Mesendoderm (in vitro differentiated cells): ENCODE data around the gene CMC2.

Source experiments
- DNase-seq: peaks from one replicate; pipeline ENCODE4 v3.0.0; 2013
- H2AK5ac ChIP-seq: 2 replicates; pipeline ENCODE4 v1.6.1; 2013; ENCODE audit warnings: low read length, inconsistent platforms
- H2BK120ac ChIP-seq: 2 replicates; pipeline ENCODE4 v1.6.1; 2013; ENCODE audit warnings: low read depth, mild to moderate bottlenecking, low read length, moderate library complexity, mixed read lengths
- H2BK15ac ChIP-seq: replicated peaks from 2 replicates; pipeline ENCODE4 v1.6.1; 2013; ENCODE audit warnings: low read depth, mild to moderate bottlenecking, moderate library complexity
- H2BK5ac ChIP-seq: 2 replicates; pipeline ENCODE4 v1.6.1; 2013; ENCODE audit warnings: low read length, inconsistent platforms
- H3K18ac ChIP-seq: 2 replicates; pipeline ENCODE4 v1.6.1; 2013; ENCODE audit warnings: mild to moderate bottlenecking, low read length, mixed read lengths
- H3K23ac ChIP-seq: one replicate; pipeline ENCODE4 v1.6.1; 2013; ENCODE audit warnings: low read length
- H3K27ac ChIP-seq: 2 replicates; pipeline ENCODE4 v1.5.1; 2013; ENCODE audit warnings: low read depth, mild to moderate bottlenecking, inconsistent platforms, low read length, moderate library complexity
- H3K27me3 ChIP-seq: 2 replicates; pipeline ENCODE4 v1.6.1; 2013; ENCODE audit warnings: low read length, control low read depth, mild to moderate bottlenecking, inconsistent platforms; ENCODE audit not compliant: insufficient read depth, poor library complexity
- H3K36me3 ChIP-seq: 2 replicates; pipeline ENCODE4 v1.6.1; 2013; ENCODE audit warnings: low read length, inconsistent platforms; ENCODE audit not compliant: control insufficient read depth, insufficient read depth
- H3K4ac ChIP-seq: one replicate; pipeline ENCODE4 v1.6.1; 2013; ENCODE audit warnings: low read depth, mild to moderate bottlenecking, low read length, moderate library complexity
- H3K4me1 ChIP-seq: 2 replicates; pipeline ENCODE4 v1.6.1; 2013; ENCODE audit warnings: low read depth, low read length, inconsistent platforms; ENCODE audit not compliant: control insufficient read depth
- H3K4me2 ChIP-seq: 2 replicates; pipeline ENCODE4 v1.6.1; 2013; ENCODE audit warnings: low read length
- H3K4me3 ChIP-seq: 2 replicates; pipeline ENCODE4 v1.5.1; 2013; ENCODE audit warnings: mild to moderate bottlenecking, low read length
- H3K56ac ChIP-seq: one replicate; pipeline ENCODE4 v1.6.1; 2013; ENCODE audit warnings: low read length
- H3K79me1 ChIP-seq: 2 replicates; pipeline ENCODE4 v1.6.1; 2013; ENCODE audit warnings: low read length, inconsistent platforms
- H3K79me2 ChIP-seq: 2 replicates; pipeline ENCODE4 v1.6.1; 2013; ENCODE audit warnings: mild to moderate bottlenecking, low read length; ENCODE audit not compliant: control insufficient read depth, insufficient read depth
- H3K9ac ChIP-seq: 2 replicates; pipeline ENCODE4 v1.6.1; 2013; ENCODE audit warnings: low read length, inconsistent platforms
- H4K5ac ChIP-seq: one replicate; pipeline ENCODE4 v1.6.1; 2013; ENCODE audit warnings: low read length
- H4K8ac ChIP-seq: one replicate; pipeline ENCODE4 v1.6.1; 2013; ENCODE audit warnings: low read depth, mild to moderate bottlenecking, control low read depth, low read length, moderate library complexity
- WGBS: extraction: QIAGEN DNeasy Blood & Tissue Kit; methylation state at CpG from one replicate; pipeline ENCODE4 v1.1.7; 2013; ENCODE audit warnings: low lambda C conversion rate, missing lambda C conversion rate; ENCODE audit not compliant: insufficient coverage; ENCODE audit errors: extremely low coverage; 5-methylcytosine and 5-hydroxymethylcytosine counted together

CMC2 gene

GRCh38 chr16:80993307-80993706, 13.4 kb downstream of the CMC2 start:
- Histone ChIP-seq H3K27ac (no peak overlapping the region), H3K56ac (no peak overlapping the region), H2BK15ac (no peak overlapping the region), H3K9ac (no peak overlapping the region), H3K4me1 (no peaks in the 10 kb centered on the region), H3K18ac (no peak overlapping the region), H2AK5ac (no peak overlapping the region), H3K4me2 (no peak overlapping the region), H3K4me3 (no peak overlapping the region), H3K4ac (no peak overlapping the region), H3K27me3 (no peaks in the 10 kb centered on the region), H3K23ac (no peak overlapping the region), H2BK5ac (no peak overlapping the region), H3K79me1 (peaks cover 4% of the 10 kb centered on the region), H4K8ac (no peak overlapping the region), H2BK120ac (no peak overlapping the region), H4K5ac (no peak overlapping the region), H3K36me3 (no peaks in the 10 kb centered on the region), H3K79me2 (peaks cover 12% of the 10 kb centered on the region)
- peak; percentile 75 for DNase-seq
- no CpG with 5 or more reads among the region's 6 CpGs for WGBS

- Histone ChIP-seq H3K18ac (no peak overlapping the region), H2BK5ac (no peak overlapping the region), H4K8ac (no peak overlapping the region), H3K4me1 (no peaks in the 10 kb centered on the region), H2BK120ac (no peak overlapping the region), H3K23ac (no peak overlapping the region), H3K79me2 (peaks cover 9% of the 10 kb centered on the region), H3K56ac (no peak overlapping the region), H3K79me1 (peaks cover 4% of the 10 kb centered on the region), H3K4ac (no peak overlapping the region), H3K36me3 (no peaks in the 10 kb centered on the region), H2AK5ac (no peak overlapping the region), H2BK15ac (no peak overlapping the region), H3K4me2 (no peak overlapping the region), H3K4me3 (no peak overlapping the region), H3K27ac (no peak overlapping the region), H4K5ac (no peak overlapping the region), H3K9ac (no peak overlapping the region), H3K27me3 (no peaks in the 10 kb centered on the region)
- no CpG with 5 or more reads among the region's 3 CpGs for WGBS
- no peak for DNase-seq
These were observed 13.9 kb downstream of the CMC2 start for GRCh38 chr16:80992676-80993293.

GRCh38 chr16:80991792-80992430, 14.8 kb downstream of the CMC2 start:
- Histone ChIP-seq H3K4me2 (no peak overlapping the region), H3K56ac (no peak overlapping the region), H3K36me3 (no peaks in the 10 kb centered on the region), H3K4me1 (no peaks in the 10 kb centered on the region), H2BK15ac (no peak overlapping the region), H3K4ac (no peak overlapping the region), H2BK5ac (no peak overlapping the region), H4K8ac (no peak overlapping the region), H2BK120ac (no peak overlapping the region), H3K27me3 (no peaks in the 10 kb centered on the region), H3K18ac (no peak overlapping the region), H3K4me3 (no peak overlapping the region), H3K9ac (no peak overlapping the region), H3K23ac (no peak overlapping the region), H4K5ac (no peak overlapping the region), H3K79me1 (peaks cover 2% of the 10 kb centered on the region), H3K79me2 (peaks cover 4% of the 10 kb centered on the region), H2AK5ac (no peak overlapping the region), H3K27ac (no peak overlapping the region)
- DNase-seq: no peak
- no CpG with 5 or more reads among the region's 6 CpGs for WGBS

GRCh38 chr16:80990978-80991377, 15.7 kb downstream of the CMC2 start:
- H2BK5ac ChIP-seq: no peak overlapping the region
- H3K4me3 ChIP-seq: no peak overlapping the region
- H3K4me1 ChIP-seq: no peaks in the 10 kb centered on the region
- H3K27me3 ChIP-seq: no peaks in the 10 kb centered on the region
- H4K8ac ChIP-seq: no peak overlapping the region
- H3K27ac ChIP-seq: no peak overlapping the region
- no peak overlapping the region for H3K23ac ChIP-seq
- no peak overlapping the region for H2AK5ac ChIP-seq
- H3K4me2 ChIP-seq: no peak overlapping the region
- WGBS: no CpG with 5 or more reads among the region's 2 CpGs
- H3K79me1 ChIP-seq: peaks cover 2% of the 10 kb centered on the region
- H4K5ac ChIP-seq: no peak overlapping the region
- H2BK120ac ChIP-seq: no peak overlapping the region
- no peaks in the 10 kb centered on the region for H3K36me3 ChIP-seq
- no peak overlapping the region for H3K9ac ChIP-seq
- no peak overlapping the region for H3K18ac ChIP-seq
- H3K56ac ChIP-seq: no peak overlapping the region
- DNase-seq: no peak
- no peak overlapping the region for H3K4ac ChIP-seq
- H2BK15ac ChIP-seq: no peak overlapping the region
- peaks cover 4% of the 10 kb centered on the region for H3K79me2 ChIP-seq

GRCh38 chr16:80990577-80990976, 16.1 kb downstream of the CMC2 start:
- H2AK5ac ChIP-seq: no peak overlapping the region
- no CpG with 5 or more reads among the region's 3 CpGs for WGBS
- no peak overlapping the region for H3K4me3 ChIP-seq
- H3K4me1 ChIP-seq: peaks cover 2% of the 10 kb centered on the region
- H2BK5ac ChIP-seq: no peak overlapping the region
- H3K56ac ChIP-seq: no peak overlapping the region
- peaks cover 4% of the 10 kb centered on the region for H3K79me2 ChIP-seq
- no peak overlapping the region for H3K23ac ChIP-seq
- no peak overlapping the region for H4K8ac ChIP-seq
- no peak overlapping the region for H4K5ac ChIP-seq
- DNase-seq: no peak
- peaks cover 2% of the 10 kb centered on the region for H3K79me1 ChIP-seq
- H3K4me2 ChIP-seq: no peak overlapping the region
- no peak overlapping the region for H3K18ac ChIP-seq
- no peak overlapping the region for H3K27ac ChIP-seq
- H2BK120ac ChIP-seq: no peak overlapping the region
- H3K4ac ChIP-seq: no peak overlapping the region
- H3K36me3 ChIP-seq: no peaks in the 10 kb centered on the region
- no peak overlapping the region for H3K9ac ChIP-seq
- no peak overlapping the region for H2BK15ac ChIP-seq
- no peaks in the 10 kb centered on the region for H3K27me3 ChIP-seq

GRCh38 chr16:80989801-80990200, 16.9 kb downstream of the CMC2 start:
- no peak overlapping the region for H3K18ac ChIP-seq

More at GRCh38 chr16:80989801-80990200, 16.9 kb downstream of the CMC2 start:
- no peak overlapping the region for H3K56ac ChIP-seq
- no peaks in the 10 kb centered on the region for H3K36me3 ChIP-seq
- H3K4ac ChIP-seq: no peak overlapping the region
- peaks cover 2% of the 10 kb centered on the region for H3K4me1 ChIP-seq
- H3K79me2 ChIP-seq: peaks cover 4% of the 10 kb centered on the region
- H3K79me1 ChIP-seq: peaks cover 5% of the 10 kb centered on the region
- H3K27ac ChIP-seq: no peak overlapping the region
- H2AK5ac ChIP-seq: no peak overlapping the region
- no CpG with 5 or more reads among the region's 2 CpGs for WGBS
- H4K5ac ChIP-seq: no peak overlapping the region
- no peak overlapping the region for H2BK15ac ChIP-seq
- no peak overlapping the region for H2BK5ac ChIP-seq
- no peak overlapping the region for H3K23ac ChIP-seq
- no peak overlapping the region for H3K4me2 ChIP-seq
- H3K27me3 ChIP-seq: no peaks in the 10 kb centered on the region
- H3K4me3 ChIP-seq: no peak overlapping the region
- no peak overlapping the region for H2BK120ac ChIP-seq
- H4K8ac ChIP-seq: no peak overlapping the region
- DNase-seq: no peak
- no peak overlapping the region for H3K9ac ChIP-seq
